Right atrium auricular region (tissue), 2 donors: ENCODE data around the gene CNTLN. TPM values are rescaled to one million over a fixed set of nuclear protein-coding genes. Genes with fewer than 3 reads are reported as not detected.
A peak's percentile ranks its signal among the peaks of the same experiment; 100 is the strongest.

Experiments
- DNase-seq: peaks from one replicate; pipeline ENCODE4 v3.0.0-alpha.2; 2019; ENCODE audit warnings: low spot score
- H3K27ac ChIP-seq, 2 donors: fragments of 200-600 bp; sonication (generic); 1 replicate in 1 of 2; 2 replicates in 1 of 2; pipeline ENCODE4 v1.5.1; 2016 to 2019
- H3K27me3 ChIP-seq, 2 donors: fragments of 200-600 bp; sonication (generic); one replicate each; pipeline versions ENCODE4 v1.5.1 to v1.6.0; 2017 to 2019
- H3K36me3 ChIP-seq: fragments of 200-600 bp; sonication (generic); one replicate; pipeline ENCODE4 v1.5.1; 2016
- H3K4me1 ChIP-seq, 2 donors: fragments of 200-600 bp; sonication (generic); one replicate each; pipeline versions ENCODE4 v1.5.1 to v1.6.0; 2017 to 2019
- H3K4me3 ChIP-seq, 2 donors: fragments of 200-600 bp; sonication (generic); 1 replicate in 1 of 2; 2 replicates in 1 of 2; pipeline ENCODE4 v1.5.1; 2017 to 2019; ENCODE audit warnings: mild to moderate bottlenecking in 1 of 2, moderate library complexity in 1 of 2
- H3K9me3 ChIP-seq, 2 donors: fragments of 200-600 bp; sonication (generic); one replicate each; pipeline ENCODE4 v1.5.1; 2019
- total RNA-seq, 2 donors: library from RNA; depleted of rRNA; stranded (reverse); fragments of >200 nt; gene quantifications; one replicate each; pipeline ENCODE4 v1.1.0, GENCODE V29; 2016
- TF ChIP-seq, protein P1 (sequence below), 2 donors: fragments of 200-600 bp; sonication (generic); IDR thresholded peaks; one replicate each; pipeline ENCODE4 v1.5.1; 2019; ENCODE audit warnings: antibody characterized with exemption in 2 of 2

The CNTLN gene
- total RNA-seq, 2 donors from 2014 or later: 3.2 to 5.9 TPM

DNA sequence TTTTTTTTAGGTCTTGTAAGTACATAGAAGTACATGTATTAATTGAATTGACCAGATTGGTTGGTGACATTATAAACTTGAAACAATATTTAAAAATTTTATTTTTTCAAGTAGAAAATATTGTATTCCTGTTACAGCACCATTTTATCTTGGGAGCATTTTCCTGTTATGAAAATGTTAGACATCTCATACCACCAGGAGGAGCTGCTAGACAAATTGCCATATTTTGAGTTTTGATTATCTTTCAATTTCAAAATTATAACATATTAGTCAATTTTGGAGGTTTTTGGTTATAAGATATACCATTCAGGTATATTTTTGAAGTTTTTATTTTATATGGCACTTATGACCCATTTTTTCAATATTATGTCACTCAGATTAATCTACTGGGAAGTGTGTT, 84.4 kb downstream of the CNTLN start:
- Histone ChIP-seq H3K27me3 (no peaks in the 10 kb centered on the region), H3K4me3 (no peak overlapping the region)
- TF ChIP-seq, protein P1, sequence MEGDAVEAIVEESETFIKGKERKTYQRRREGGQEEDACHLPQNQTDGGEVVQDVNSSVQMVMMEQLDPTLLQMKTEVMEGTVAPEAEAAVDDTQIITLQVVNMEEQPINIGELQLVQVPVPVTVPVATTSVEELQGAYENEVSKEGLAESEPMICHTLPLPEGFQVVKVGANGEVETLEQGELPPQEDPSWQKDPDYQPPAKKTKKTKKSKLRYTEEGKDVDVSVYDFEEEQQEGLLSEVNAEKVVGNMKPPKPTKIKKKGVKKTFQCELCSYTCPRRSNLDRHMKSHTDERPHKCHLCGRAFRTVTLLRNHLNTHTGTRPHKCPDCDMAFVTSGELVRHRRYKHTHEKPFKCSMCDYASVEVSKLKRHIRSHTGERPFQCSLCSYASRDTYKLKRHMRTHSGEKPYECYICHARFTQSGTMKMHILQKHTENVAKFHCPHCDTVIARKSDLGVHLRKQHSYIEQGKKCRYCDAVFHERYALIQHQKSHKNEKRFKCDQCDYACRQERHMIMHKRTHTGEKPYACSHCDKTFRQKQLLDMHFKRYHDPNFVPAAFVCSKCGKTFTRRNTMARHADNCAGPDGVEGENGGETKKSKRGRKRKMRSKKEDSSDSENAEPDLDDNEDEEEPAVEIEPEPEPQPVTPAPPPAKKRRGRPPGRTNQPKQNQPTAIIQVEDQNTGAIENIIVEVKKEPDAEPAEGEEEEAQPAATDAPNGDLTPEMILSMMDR (IDR thresholded peaks at IDR 0.05): peak in 1 of 2 donors; percentile 28

DNA sequence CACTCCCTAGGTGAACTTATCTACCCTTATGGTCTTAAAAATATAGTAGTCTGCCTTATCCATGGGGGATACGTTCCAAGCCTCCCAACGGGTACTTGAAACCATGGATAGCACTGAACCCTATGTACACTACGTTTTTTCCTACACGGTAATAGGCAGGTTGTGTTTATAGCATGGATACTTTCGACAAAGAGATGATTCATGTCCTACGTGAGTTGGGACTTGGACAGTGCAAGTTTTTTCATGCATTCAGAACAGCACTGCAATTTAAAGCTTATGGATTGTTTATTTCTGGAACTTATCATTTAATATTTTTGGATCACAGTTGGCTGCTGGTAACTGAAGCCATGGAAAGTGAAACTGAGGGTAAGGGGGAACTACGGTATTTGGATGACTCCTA, 88.1 kb downstream of the CNTLN start:
- Histone ChIP-seq H3K27ac (no peak overlapping the region), H3K27me3 (no peaks in the 10 kb centered on the region), H3K4me3 (no peak overlapping the region), H3K36me3 (no peaks in the 10 kb centered on the region), H3K4me1 (no peaks in the 10 kb centered on the region), H3K9me3 (no peaks in the 10 kb centered on the region)
- DNase-seq: no peak
- TF ChIP-seq, protein P1 (IDR thresholded peaks at IDR 0.05): no peak

More for the DNA sequence above, 84.4 kb downstream of the CNTLN start:
- Histone ChIP-seq H3K36me3 (no peaks in the 10 kb centered on the region), H3K4me1 (no peaks in the 10 kb centered on the region), H3K9me3 (no peaks in the 10 kb centered on the region), H3K27ac (no peak overlapping the region)
- no peak for DNase-seq

DNA sequence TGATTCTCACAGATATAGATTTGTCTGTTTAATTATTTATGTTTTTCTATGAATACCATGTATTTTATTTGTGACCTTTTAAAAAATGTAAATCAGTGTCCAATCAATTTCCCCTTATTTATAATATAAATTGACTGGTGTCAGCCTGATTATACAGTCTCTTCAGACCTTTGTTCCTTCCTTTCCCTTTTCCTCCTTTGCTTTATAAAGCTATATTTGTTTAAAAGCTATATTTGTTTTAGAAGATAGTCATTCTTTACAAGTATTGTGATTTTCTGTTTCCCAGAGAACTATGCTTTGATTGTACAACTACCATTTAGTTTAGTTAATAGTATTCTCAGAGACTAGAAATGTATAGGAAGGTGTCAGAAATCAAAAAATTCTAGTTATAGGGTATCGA, 90.6 kb downstream of the CNTLN start:
- H3K27me3 ChIP-seq: no peaks in the 10 kb centered on the region
- no peaks in the 10 kb centered on the region for H3K36me3 ChIP-seq
- no peaks in the 10 kb centered on the region for H3K9me3 ChIP-seq
- H3K4me1 ChIP-seq: no peaks in the 10 kb centered on the region
- no peak overlapping the region for H3K27ac ChIP-seq
- H3K4me3 ChIP-seq: no peak overlapping the region
- no peak for DNase-seq
- TF ChIP-seq, protein P1 (IDR thresholded peaks at IDR 0.05): no peak

DNA sequence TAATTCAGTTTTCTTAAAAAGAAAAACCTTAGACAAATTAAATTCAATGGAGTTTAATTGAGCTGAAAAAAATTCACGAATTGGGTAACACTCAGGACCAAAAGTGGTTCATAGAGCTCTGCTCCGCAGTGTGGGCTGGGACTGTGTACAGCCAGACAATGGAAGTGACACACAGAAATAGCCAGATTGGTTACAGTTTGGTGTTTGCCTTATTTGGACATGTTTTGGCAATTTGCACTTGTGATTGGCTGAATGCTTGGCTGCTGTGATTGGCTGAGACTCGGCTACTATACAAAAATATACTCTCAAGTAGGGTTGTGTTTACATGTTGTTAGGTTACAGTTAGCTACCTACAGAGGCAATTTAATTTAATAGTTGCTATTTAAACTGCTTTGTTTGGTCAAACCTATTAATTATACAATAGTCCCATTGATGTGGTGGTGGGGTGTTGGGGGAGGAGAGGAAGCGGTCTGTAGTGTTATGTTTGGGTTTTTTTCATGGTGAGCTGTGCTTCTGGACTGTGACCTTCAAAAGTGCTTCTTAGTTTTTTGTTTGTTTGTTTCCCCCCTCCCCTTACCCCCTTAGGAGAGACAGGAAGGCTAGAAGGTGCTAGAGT, 95.2 kb downstream of the CNTLN start:
- DNase-seq: no peak
- H3K36me3 ChIP-seq: no peaks in the 10 kb centered on the region
- H3K4me3 ChIP-seq: no peak overlapping the region
- H3K27ac ChIP-seq: no peak overlapping the region
- H3K4me1 ChIP-seq: no peaks in the 10 kb centered on the region
- TF ChIP-seq, protein P1 (IDR thresholded peaks at IDR 0.05): no peak
- no peaks in the 10 kb centered on the region for H3K27me3 ChIP-seq
- H3K9me3 ChIP-seq: no peaks in the 10 kb centered on the region

DNA sequence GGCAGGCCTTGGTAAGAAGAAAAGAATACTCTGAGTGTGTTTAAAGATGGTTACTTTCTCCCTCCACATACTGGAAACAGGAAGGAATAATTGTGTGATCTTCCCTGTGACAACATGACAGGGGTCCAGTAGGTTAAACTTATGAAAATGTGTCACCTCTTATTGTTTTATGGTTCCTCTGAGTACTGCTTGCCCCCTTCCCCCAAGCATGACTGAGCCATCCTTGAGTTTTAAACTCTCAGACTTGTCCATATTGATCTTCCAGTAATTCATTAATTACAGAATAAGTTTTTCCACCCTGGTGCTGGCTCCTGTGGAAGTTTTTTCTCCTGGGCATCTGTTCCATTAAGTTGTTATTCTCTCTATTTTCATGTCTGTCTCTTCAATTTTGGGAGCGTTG, 95.8 kb downstream of the CNTLN start:
- Histone ChIP-seq H3K4me1 (no peaks in the 10 kb centered on the region), H3K27ac (no peak overlapping the region), H3K4me3 (no peak overlapping the region), H3K9me3 (no peaks in the 10 kb centered on the region), H3K27me3 (no peaks in the 10 kb centered on the region), H3K36me3 (no peaks in the 10 kb centered on the region)
- no peak for DNase-seq
- TF ChIP-seq, protein P1 (IDR thresholded peaks at IDR 0.05): no peak

DNA sequence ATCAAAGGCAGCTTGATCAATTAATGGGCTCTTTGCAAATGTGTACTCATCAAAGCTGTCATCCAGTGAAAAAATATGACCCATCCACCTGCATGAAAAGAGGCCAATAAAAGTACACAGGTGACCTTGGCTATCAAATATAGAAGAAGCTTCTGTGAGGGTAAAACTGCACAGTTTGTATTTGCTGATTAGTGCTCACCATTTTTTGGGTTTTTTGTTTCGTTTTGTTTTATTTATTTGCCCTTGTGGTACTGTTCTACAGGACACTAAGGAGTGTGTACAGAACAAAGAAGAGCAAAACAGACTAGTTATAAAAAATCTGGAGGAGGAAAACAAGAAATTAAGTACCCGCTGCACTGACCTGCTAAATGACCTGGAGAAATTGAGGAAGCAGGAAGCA, 101.3 kb downstream of the CNTLN start:
- Histone ChIP-seq H3K27ac (no peak overlapping the region), H3K4me1 (no peaks in the 10 kb centered on the region), H3K4me3 (no peak overlapping the region), H3K36me3 (no peaks in the 10 kb centered on the region), H3K27me3 (no peaks in the 10 kb centered on the region), H3K9me3 (peaks cover 0 to 3% of the 10 kb centered on the region in 2 donors)
- DNase-seq: no peak
- TF ChIP-seq, protein P1 (IDR thresholded peaks at IDR 0.05): no peak
